Amygdala (tissue), 56 donors: Measurements from ENCODE around the gene RFX6.

Experiments
- DNase-seq, 56 donors: peaks; one replicate each; lab custom pipeline; 2025; lab: John Stamatoyannopoulos, UW

Gene RFX6

DNA sequence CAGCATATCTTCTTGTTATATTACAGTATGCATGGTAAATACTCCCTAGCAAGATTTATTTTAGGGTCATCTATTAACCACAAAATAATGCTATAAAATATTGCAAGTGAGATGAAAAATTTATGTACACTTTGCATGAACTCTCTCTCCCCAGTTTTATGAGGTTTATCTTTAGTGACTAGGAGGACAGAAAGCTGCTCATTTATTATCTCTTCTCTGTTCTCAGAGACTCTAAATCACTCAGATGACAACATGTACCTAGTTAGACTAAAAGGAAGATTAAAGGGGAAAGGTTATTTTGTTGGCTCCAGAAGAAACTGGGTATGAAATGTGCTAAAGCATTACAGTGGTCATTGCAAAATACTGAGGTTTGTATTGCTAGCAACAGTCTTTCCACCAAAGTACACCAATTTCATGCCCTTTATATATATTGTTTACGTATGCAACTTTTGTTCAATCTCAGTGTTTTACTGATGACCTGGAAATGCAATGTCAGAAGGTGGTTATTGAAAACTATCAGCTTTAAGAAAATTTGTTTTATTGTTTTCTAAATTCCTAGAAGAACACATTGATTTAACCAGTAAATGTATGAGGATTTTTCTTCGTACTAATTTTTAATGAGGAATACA is 11.8 kb downstream of the RFX6 start:
- no peak for DNase-seq

DNA sequence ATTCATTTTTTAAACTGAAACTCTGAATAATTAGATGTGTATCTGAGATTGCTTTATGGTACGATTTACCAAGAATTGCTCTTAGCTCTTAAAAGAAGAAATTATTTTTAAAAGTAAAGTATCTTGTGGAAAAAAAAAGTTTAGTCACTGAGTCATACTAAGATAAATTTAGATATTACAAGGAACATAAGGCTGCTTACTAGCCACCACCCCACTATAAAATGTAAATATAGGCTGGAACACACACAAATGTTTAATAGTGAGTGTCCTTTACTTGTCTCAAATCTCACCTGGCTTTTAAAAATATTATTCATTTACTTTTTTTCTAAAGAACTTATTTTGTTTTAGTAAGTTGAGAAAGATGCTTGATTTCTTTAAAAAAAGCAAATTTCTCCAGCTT is 17.6 kb downstream of the RFX6 start:
- DNase-seq: no peak

DNA sequence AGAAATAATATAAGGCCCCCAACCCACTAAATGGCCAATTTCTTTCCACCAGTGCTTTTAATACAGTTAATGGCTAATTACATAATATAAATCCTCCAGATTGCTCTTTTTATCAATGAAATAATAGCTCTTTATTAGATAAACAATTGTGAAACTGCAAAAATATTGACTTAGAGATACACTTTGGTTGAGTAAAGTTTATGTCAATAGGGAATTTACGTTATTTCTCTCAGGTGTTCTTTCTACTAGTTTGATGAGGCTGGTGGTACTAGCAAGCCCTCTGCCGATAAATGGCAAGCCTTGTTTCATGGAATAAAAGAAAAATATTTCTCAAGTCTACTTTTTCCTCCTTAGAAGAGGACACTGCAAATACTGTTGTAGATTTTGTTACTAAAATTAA is 18.9 kb downstream of the RFX6 start:
- DNase-seq: no peak

GRCh38 chr6:116902634-116903033 is 25.6 kb downstream of the RFX6 start:
- DNase-seq: no peak

GRCh38 chr6:116922853-116923548 is 46.0 kb downstream of the RFX6 start:
- no peak for DNase-seq

DNA sequence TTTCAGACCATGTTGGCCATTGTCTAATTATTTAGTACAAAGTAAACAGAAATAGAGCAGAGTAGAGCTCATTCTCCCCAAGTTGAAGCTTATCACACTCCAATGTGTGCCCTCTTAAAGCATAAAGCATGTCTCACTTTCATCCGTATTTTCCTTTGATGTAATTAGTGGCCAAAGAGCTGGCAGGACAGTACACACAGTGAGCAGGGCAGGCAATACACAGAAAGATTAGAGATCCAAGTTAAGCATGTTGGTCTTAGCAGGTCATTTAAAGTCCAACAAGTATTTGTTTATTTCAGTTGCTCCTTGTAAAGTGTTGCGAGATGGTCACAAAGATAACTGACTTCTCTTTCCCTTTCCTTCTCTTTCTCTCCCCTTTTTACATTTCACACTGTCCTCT is 47.2 kb downstream of the RFX6 start:
- DNase-seq: no peak

DNA sequence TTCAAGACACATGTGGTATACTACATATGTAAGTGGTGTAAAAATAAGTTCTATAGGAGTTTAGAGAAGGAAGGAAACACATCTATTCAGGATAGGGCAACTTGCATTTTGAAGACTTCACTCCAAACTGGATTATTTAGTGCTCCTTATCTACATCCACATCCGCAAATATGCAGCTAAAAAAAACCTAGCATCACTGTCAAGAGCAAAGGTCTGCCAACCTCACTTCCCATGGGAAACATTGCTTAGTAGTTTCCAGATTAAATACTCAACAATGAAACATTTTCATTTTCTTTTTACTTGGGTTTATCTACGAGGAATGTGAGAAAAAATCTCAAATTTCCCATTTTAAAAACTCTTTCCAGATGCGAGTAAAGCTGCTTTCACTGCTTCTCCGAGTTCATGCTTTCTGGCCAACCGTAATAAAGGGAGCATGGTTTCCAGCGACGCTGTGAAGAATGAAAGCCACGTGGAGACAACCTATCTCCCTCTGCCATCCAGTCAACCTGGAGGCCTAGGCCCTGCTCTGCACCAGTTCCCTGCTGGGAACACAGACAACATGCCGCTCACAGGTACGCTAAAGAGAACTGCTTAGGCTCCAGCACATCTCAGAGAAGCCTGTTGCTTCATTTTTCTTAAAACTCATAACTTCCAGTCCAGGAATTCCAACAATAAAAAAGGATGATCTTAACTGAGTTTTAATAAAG is 48.2 kb downstream of the RFX6 start:
- no peak for DNase-seq

DNA sequence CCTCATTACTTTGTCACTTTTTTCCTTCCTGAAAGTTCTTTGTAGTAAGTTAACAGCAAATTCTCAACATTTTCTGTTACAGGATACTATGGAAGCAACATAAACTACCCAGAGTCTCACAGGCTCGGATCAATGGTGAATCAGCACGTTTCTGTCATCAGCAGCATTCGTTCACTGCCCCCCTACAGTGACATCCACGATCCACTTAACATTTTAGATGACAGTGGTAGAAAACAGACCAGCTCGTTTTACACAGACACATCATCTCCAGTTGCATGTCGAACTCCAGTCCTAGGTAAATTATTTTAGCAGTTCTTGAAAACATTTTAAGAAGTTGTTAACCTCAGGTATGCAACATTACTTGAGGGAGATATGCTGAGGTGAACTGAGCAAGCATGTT is 51.6 kb downstream of the RFX6 start:
- DNase-seq: no peak

DNA sequence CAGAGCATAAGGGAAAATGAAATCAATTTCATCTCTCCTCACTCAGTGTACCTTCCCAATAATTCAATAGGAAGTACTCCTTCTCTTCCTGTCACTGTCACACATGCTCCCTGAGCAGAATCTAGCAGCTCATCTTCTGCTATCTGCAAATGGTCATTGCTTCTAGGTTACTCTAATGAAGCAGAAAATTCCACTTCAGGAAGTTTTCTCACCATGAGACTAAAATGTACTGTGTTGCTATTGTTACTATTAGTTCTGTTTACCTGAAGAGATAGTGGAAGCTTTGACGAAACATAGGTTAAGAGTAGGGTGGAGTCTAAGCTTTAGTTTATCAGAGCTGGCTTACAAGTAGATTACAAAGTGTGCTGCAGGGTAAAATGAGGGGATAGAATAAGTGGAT is 52.8 kb downstream of the RFX6 start:
- DNase-seq: no peak

GRCh38 chr6:116931456-116931855 is 54.4 kb downstream of the RFX6 start:
- DNase-seq: no peak

DNA sequence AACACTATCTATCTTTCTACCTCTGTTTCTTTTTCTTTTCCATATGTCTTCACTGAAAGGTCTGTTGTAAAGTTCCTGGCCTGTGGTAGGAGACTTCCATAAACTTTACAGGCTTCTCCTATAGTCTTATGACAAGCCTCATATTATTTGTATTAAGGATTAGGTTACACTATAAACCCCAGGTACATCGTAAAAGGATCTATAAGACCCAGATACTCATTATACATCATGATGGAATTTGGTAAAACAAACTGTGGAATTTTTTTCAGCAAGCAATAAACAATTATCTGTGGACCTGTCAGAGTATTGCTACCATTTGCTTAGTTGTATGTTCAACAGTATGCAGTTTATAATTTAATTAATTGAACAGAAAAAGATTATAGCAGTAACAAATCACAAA is 55.5 kb downstream of the RFX6 start:
- no peak for DNase-seq

DNA sequence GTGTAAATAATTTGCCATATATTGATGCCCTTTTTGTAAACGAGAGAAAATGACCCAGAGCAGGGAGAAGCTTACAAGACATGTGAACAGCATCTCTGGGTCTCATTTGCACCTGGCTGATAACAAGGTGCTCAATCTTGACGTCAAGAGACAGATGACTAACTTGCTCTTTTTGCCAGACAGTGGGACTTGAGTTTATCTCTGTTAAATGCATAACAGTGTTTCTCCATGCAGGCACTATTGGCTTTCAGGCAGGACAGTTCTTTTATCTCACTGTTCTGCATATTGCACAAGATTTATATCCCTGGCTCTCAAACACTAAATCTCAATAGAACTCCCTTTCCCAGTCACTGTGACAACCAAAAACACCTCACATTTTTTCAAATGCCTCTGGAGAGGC is 56.4 kb downstream of the RFX6 start:
- no peak for DNase-seq

- DNase-seq: no peak
These were observed 61.3 kb downstream of the RFX6 start for GRCh38 chr6:116938305-116938704.

DNA sequence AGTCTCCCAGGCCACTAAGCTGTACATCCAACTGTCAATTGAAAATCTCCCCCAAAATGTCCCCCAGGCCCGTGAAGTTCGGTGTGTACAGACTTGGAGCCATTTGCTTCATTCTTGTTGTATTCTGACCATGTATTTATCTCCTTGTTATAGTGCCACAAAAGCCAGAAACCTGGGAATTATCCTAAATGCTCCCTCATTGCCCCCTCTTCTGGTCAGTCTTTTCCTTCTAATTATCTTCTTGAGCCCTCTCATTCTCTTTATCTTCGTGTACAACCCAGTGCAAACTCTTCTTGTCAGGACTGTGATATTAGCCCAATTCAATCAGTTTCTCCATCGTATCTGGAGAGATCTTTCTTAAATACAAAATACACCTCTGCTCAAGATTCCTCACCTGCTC is 64.7 kb downstream of the RFX6 start:
- DNase-seq: no peak

GRCh38 chr6:116945809-116946208 is 68.8 kb downstream of the RFX6 start:
- no peak for DNase-seq

DNA sequence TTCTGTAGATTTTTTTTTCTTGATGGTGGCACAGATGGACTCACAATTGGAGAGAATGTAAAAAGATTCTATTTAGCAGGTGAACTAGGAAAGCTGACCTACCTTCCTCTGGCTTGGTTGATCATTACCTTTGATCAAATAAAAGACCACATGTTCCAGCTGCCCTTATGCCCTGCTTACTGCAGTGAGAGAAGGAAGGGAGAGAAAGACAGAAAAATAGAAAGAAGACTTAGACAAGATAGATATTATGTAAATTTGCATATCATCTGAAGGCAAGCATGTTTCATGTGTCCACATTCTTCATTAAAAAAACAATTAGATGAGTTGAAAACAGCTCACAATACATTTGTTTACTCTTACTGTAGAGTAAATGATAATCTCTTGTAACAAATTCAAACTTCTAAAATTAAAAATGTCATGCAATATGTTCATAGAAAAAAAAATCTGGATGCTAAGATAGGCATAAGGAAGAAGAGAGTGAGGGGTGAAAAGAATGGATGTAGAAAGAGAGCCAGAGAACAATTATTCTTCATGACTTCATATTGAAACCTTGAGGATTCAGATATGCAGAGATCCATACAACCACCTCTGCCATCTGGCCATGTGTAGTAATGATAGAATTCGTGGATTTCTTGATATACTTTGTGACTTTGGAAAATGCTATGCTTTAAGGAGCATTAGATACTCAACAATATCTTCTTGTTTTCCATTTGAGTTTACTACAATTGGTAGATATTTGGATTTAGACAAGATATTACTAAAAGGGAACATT is 71.7 kb downstream of the RFX6 start:
- DNase-seq: no peak

DNA sequence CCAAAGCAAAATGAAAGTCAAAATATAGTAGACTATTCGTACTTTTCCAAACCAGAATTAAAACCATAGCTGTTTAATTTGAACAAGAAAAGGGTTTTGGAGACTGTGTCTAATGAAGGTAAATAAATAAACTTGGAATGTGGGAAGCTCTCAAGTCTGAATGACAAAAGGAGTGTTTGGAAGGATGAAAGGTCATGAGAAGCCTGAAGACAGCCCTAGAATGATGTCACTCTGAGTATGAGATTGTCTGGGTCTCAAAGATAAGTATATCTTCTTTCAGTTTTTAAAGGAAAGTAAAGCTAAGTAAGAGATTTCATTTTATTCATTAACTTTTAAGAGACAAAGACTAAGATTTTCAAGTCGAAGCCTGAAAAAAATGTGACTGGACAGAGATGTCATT is 72.9 kb downstream of the RFX6 start:
- DNase-seq: no peak

GRCh38 chr6:116954335-116954734 is 77.3 kb downstream of the RFX6 start:
- no peak for DNase-seq

GRCh38 chr6:116954938-116955337 is 77.9 kb downstream of the RFX6 start:
- no peak for DNase-seq

- DNase-seq: no peak
These were observed 78.7 kb downstream of the RFX6 start for GRCh38 chr6:116955773-116956172.

DNA sequence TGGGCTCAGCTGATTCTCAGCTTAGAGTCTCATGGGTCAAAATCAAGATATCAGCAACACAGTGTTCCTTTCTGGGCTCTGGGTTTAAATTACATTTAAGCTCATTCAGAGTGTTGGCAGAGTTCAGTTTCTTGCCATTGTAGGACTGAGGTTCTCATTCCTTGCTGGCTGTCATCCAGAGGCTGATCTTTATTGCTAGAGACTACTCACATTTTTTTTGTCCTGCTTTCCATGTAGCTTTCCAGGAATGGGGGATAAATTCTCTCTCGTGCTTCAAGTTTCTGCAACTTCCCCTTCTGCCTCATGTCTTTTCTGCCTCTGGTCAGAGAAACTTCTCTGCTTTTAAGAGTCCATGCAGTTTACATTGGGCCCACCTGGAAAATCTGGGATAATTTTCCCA is 86.9 kb downstream of the RFX6 start:
- no peak for DNase-seq
